HG02642 (cell line): Measurements from ENCODE around the gene RCVRN.

Experiments used
- ATAC-seq: cut with Tn5 transposase; IDR thresholded peaks from one replicate; pipeline ENCODE4 v1.9.1; 2021; ENCODE audit warnings: mild to moderate bottlenecking; ENCODE audit not compliant: unreplicated experiment, poor library complexity

Gene RCVRN

DNA sequence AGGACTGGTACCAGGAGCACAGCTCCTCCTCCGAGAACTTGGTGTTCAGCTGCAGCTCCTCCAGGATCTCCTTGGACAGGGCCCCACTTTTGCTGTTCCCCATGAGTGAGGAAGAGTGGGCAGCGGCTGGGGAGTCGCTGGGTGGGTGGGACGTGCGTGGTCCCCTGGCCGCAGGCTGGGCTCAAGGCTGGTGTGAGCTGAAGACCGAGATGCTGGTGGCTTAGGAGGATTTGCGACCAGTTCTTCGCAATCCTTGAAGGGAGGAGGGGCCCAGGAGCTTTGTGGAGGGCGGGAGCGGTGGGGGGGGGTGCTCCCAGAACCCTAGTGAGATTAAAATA, at the start of gene RCVRN:
Gene RCVRN (minus strand): TSS at position 194 of the 338 bp plus-strand sequence. CDS start 91 bp downstream, at position 103.
- ATAC-seq = no peak

GRCh38 chr17:9953492-9953891, 48.4 kb upstream of the RCVRN start:
- no peak for ATAC-seq

DNA sequence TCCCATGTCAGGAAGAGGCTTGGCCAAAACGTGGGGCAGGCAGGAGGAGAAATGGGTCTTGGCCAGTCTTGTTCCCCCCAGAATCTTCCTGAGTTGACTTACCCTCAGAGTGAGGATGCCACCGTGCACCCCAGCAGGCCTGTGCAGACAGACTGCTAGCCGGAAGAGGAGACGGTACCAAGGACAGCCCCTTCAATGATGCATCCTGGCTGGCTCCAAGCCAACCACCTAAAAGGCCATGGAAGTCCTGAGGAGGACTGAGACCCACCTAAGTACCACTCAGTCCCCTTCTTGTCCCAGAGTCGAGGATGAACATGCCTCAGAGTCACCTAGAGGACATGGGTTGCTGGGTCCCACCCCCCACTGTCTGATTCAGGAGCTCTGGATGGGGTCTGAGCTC, 46.7 kb upstream of the RCVRN start:
- ATAC-seq = no peak

DNA sequence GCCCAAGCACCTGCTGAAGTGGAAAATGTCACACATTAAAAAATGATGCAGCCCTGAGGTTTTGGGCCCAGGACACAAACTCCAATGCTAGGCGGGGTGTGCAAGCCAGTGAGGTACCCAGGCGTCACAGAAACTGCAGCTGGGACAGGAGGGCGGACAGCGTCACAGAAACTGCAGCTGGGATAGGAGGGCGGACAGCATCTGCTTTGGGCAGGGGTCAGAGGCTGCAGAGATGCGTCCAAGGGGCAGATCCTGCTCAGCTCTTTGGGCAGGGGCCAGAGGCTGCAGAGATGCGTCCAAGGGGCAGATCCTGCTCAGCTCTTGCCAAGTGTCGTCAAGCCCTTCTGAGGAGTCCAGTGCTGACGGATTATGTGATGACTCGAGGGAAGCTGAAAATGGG, 43.9 kb upstream of the RCVRN start:
- no peak for ATAC-seq

- no peak for ATAC-seq
Observed at GRCh38 chr17:9944704-9945103, 39.6 kb upstream of the RCVRN start.

DNA sequence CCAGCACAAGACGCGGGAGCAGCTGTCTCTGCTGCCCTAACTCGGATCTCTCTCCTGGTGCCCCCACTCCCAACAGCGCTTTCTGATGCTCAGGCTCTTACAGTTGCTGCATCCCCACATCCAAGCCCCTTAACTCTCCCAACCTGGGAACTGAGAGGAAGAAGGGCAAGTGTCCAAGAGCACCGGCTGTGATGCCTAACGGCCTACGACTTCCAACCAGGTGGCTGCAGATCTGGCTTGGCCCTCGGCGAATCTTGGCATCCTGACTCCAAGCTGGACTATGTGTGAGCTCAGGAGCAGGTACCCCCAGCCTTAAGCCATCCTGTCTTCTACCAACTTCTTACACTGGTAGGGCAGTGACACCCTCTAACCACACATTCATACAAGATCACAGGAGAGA, 38.3 kb upstream of the RCVRN start:
- no peak for ATAC-seq

GRCh38 chr17:9942885-9943284, 37.8 kb upstream of the RCVRN start:
- ATAC-seq = no peak

DNA sequence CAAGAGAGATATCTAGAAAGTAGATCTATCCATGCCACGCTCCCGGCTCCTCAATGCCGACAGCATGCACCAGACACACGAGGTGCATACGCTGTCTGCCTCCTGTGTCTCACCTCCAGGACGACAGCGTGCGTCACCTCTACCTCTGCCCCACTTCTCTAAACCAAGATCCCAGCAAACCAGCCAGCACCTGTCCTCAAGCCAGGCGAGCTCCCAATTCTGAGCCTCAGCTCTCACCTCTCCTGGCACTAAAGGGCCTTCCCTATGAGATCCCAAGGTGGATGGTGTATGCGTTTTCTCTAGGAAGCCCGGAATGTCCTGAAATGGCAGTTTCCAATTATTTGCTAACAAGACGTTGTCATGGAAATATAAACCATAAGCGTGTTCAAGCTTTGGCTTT, 36.2 kb upstream of the RCVRN start:
- ATAC-seq = no peak

- no peak for ATAC-seq
Observed at GRCh38 chr17:9940841-9941240, 35.8 kb upstream of the RCVRN start.

- ATAC-seq = no peak
Observed at GRCh38 chr17:9938764-9939163, 33.7 kb upstream of the RCVRN start.

GRCh38 chr17:9937901-9938300, 32.8 kb upstream of the RCVRN start:
- no peak for ATAC-seq

DNA sequence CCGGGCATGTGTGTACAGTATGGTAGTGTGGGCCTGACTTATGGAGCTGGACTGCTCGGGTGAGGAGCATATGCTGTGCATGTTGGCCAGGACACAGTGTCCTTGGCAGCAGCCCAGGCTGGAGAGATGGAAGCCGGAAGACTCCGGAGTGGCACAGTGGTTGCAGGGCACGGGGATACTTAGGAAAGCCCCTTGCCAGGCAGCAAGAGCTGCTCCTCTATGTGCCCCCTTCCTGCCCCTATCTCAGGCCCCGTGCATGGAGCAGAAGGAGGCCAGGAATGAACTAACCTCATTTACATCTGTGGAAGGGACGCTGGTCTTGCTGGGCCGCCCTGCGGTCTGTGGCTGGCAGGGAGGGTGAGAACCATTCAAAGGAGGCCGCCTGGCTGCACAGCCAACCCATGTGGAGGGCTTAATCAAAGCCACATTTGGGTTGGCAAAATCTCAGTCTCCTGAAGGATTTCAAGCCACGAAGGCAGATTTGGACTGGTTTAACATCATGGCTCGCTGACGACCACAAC, 32.2 kb upstream of the RCVRN start:
- no peak for ATAC-seq

DNA sequence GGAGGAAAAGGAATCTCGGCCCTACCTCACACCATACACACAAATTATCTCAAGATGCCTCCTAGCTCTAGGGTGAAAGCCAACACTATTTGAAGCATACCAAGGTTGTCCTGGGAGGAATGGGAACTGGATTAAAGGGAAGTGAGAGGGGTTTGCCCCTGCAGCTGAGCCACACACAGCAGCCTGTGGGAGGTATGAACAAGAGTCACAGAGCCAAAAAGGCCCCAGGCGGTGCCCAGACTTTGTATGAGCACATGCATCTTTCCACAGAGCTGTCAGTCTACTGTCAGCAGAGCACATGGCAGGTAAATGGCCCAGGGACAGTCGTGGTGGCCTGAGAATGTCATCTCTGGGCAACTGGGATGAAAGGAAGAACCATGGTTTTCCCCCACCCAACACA, 31.0 kb upstream of the RCVRN start:
- no peak for ATAC-seq

DNA sequence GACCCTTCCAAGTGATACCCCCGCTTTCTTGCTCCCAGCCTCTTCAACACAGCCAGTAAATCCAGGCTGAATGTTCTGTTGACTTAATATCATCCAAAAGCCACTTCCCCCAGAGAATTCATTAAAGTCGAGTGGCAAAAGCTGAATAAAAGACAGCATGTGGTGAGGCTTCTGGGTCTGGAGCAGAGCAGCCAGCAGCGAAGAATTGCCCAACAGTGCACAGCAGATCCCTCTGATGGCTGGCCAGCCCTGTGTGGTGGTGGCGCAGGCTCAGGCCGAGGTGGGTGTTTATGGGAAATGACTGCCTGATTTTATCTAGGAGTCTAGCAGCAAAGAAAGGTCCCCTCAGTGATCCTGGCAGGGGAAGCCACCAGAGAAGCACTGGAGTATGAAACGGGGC, 30.3 kb upstream of the RCVRN start:
- ATAC-seq = no peak

- no peak for ATAC-seq
Observed at GRCh38 chr17:9934331-9934730, 29.3 kb upstream of the RCVRN start.

DNA sequence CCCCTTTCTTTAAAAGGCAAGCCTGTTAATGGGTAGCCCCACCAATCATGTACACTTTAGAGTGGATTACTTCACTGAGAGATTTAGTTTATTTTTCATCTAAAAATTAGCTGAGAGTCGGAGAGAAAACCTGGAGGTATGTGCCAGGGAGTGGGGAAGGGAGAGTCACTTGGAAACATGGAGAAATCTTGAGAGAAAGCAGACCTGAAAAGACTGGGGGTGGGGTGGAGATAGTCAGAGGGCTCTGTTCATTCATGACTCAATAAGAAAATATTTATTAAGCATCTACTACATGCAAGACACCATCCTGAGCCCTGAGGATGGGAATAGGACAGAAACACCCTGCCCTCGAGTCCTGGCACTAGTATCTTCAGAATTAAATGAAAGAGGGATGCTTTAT, 27.4 kb upstream of the RCVRN start:
- ATAC-seq = no peak

GRCh38 chr17:9931144-9931741, 26.2 kb upstream of the RCVRN start:
- ATAC-seq = no peak

GRCh38 chr17:9929871-9930270, 24.8 kb upstream of the RCVRN start:
- no peak for ATAC-seq

DNA sequence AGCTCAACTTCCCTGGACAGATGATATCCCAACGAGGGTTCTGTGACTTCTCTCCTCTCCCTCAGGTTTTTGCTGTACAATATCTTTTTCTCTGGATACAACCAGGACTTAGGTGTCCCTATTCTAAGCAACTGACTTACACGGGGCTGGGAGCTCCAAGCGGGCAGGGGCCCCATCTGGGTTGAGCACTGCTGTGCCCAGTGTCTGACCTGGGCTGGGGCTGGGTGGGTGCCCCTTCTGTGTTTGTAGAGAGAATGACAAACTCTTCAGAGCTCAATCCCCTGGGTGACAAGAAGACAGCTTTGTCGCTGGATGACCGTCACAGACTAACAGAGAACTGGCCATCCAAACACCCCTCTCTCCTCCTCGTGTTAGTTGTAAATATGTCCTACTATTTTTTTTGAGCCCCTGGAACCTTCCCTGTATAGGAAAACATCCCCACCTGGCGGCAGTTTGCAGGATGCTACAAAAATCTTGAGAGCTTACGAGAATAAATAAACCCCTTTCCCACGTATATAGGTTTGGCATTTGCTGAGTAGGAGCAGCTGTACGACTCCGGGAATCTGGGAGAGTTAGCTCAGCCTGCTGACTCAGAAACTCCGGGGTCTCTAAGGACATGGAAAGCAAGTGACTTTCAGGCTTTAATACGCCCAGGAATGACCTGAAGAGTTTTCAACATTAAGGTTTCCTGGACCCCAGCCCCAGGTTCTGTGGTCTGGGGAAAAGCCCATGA, 23.7 kb upstream of the RCVRN start:
- ATAC-seq = no peak

DNA sequence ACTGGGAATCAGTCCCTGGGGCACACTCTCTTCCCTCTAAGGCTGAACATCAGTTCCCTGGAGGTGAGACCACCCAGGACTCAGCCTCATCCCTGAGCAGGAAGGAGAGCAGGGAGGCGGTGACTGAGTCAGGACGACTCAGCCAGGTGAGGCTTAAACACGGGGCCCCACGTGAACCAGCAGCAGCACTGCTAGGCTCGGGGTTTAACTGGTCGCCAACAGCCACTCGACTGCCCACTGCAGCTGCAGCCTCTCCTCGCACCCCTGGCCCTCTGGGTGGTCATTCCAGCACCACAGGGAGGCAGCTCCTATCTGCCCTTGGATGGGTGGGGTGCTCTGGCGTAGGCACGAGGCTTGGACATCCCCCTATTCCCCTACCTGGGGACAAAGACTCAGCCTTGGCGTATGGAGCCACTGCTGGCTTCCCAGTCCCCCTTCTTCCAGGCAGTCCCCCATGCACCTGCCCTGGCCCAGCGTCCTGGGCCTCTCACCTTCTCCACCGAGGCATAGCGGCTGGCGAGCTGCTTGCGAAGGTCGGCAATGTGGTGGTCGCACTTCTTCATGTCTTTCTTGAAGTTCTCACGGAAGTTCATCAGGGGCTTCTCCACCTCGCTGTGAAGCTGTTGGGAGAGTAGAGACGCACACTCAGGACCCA, 21.2 kb upstream of the RCVRN start:
- no peak for ATAC-seq

DNA sequence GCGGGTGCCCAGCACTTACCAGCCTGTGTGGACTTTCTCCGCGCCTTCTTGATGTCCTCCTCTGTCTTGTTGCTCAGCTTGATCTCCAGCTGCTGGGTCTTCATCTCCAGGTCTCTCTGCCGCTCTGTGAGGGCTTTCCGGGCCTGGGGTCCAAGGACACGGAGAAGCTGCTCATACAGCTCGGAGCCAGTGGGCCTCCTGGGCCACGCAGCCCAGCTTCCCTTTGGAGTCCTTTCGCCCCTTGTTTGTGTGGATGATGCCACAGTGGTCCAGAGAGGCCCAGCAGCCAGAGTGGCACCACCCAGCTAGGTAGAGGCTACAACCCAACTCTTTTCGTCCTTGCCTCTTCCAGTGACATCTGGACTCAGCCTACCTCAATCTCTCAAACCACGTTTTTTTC, 20.4 kb upstream of the RCVRN start:
- ATAC-seq = no peak

GRCh38 chr17:9924735-9925191, 19.7 kb upstream of the RCVRN start:
- peak; percentile 77 for ATAC-seq
